Spleen (tissue), 11 donors: ENCODE data around the gene TMEM30A. TPM values are rescaled to one million over a fixed set of nuclear protein-coding genes. Genes with fewer than 3 reads are reported as not detected.

ENCODE experiments used
- DNase-seq: peaks from one replicate; pipeline ENCODE4 v3.0.0-alpha.2; 2020
- H3K27ac ChIP-seq, 8 donors: fragments of 200-600 bp; sonication (generic) in 7 of 8; 1 replicate in 4 of 8; 2 replicates in 4 of 8; pipeline versions ENCODE4 v1.5.0 to v1.8.0; 2016 to 2021; ENCODE audit warnings: inconsistent platforms in 4 of 8, mild to moderate bottlenecking in 4 of 8, moderate library complexity in 1 of 8
- H3K27me3 ChIP-seq, 7 donors: fragments of 200-600 bp; sonication (generic) in 6 of 7; replicated peaks in 1 of 7; 1 replicate in 4 of 7; 2 replicates in 3 of 7; pipeline versions ENCODE4 v1.5.0 to v1.8.0; 2016 to 2021; ENCODE audit warnings: inconsistent platforms in 3 of 7, mild to moderate bottlenecking in 1 of 7
- H3K36me3 ChIP-seq, 6 donors: fragments of 200-600 bp; sonication (generic) in 5 of 6; 1 replicate in 4 of 6; 2 replicates in 2 of 6; pipeline versions ENCODE4 v1.5.0 to v1.8.0; 2016 to 2021; ENCODE audit warnings: inconsistent platforms in 2 of 6
- H3K4me1 ChIP-seq, 6 donors: fragments of 200-600 bp; sonication (generic) in 5 of 6; 1 replicate in 3 of 6; 2 replicates in 3 of 6; pipeline versions ENCODE4 v1.5.0 to v1.8.0; 2016 to 2021; ENCODE audit warnings: inconsistent platforms in 3 of 6
- H3K4me3 ChIP-seq, 8 donors: fragments of 200-600 bp; sonication (generic) in 7 of 8; 1 replicate in 4 of 8; 2 replicates in 4 of 8; pipeline versions ENCODE4 v1.5.0 to v1.8.0; 2016 to 2021; ENCODE audit warnings: inconsistent platforms in 4 of 8, mild to moderate bottlenecking in 4 of 8, moderate library complexity in 2 of 8
- H3K9me3 ChIP-seq, 8 donors: fragments of 200-600 bp; sonication (generic) in 7 of 8; 1 replicate in 4 of 8; 2 replicates in 4 of 8; pipeline versions ENCODE4 v1.5.0 to v1.8.0; 2016 to 2021; ENCODE audit warnings: inconsistent platforms in 4 of 8
- POLR2A ChIP-seq, 3 donors: fragments of 450-650 bp; IDR thresholded peaks; one replicate each; pipeline ENCODE4 v1.5.1; 2017; ENCODE audit warnings: antibody characterized with exemption in 3 of 3, mild to moderate bottlenecking in 1 of 3
- POLR2AphosphoS5 ChIP-seq, 3 donors: sonication (generic); formaldehyde crosslinking; IDR thresholded peaks; one replicate each; pipeline ENCODE4 v1.5.1; 2017; ENCODE audit warnings: antibody characterized with exemption in 3 of 3
- WGBS, 5 donors: extraction: QIAGEN DNeasy Blood & Tissue Kit in 3 of 5; methylation state at CpG; one replicate each; pipeline versions ENCODE4 v1.1.5 to v1.1.7; 2013 to 2018; 5-methylcytosine and 5-hydroxymethylcytosine counted together
- intact Hi-C: fragments of 100-400 bp; cut with DNase I; formaldehyde crosslinking; loops from one replicate; pipeline ENCODE4 v1.15.0; 2023; ENCODE audit warnings: low total_unique reads
- polyA plus RNA-seq, 3 donors: library from polyadenylated mRNA; stranded (reverse); fragments of 200-250 nt; gene quantifications; one replicate each; pipeline ENCODE4 v1.2.1, GENCODE V29; 2013
- total RNA-seq, 7 donors: library from RNA; depleted of rRNA in 3 of 7; stranded (reverse); fragments of >200 nt in 3 of 7; fragmentation: NEBNext Ultra II Directional in 4 of 7; extraction: Animal tissue kit (Norgen Biotek cat#: 25700) in 4 of 7; gene quantifications; one replicate each; pipeline versions ENCODE4 v1.1.0 to v1.2.1, GENCODE V29; 2016 to 2021
- TF ChIP-seq, protein P1 (sequence below), 11 experiments: fragments of 200-600 bp in 7 of 11; fragments of 450-650 bp in 4 of 11; sonication (generic) in 4 of 11; IDR thresholded peaks in 8 of 11; conservative IDR thresholded peaks in 3 of 11; 1 replicate in 7 of 11; 2 replicates in 4 of 11; pipeline versions ENCODE4 v1.4.0 to v1.8.0; 2016 to 2021; ENCODE audit warnings: antibody characterized with exemption in 11 of 11, inconsistent platforms in 4 of 11, mild to moderate bottlenecking in 1 of 11
- donor health status: healthy with polysubstance abuse.
- donor health status: DM: no; HTN: no; CAD: no; lungs with moderate emphysema.
- donor health status: DM: no; HTN: no; CAD: no.
- donor health status: Bipolar disorder and iron deficiency.
- donor health status: healthy.
- donor health status: DM: no; HTN: no; CAD: no.
- donor health status: DM: yes; HTN: yes; CAD: no.

TMEM30A gene
- total and polyA plus RNA-seq, 10 donors, result 19.9 to 111 (median 88.5) TPM

DNA sequence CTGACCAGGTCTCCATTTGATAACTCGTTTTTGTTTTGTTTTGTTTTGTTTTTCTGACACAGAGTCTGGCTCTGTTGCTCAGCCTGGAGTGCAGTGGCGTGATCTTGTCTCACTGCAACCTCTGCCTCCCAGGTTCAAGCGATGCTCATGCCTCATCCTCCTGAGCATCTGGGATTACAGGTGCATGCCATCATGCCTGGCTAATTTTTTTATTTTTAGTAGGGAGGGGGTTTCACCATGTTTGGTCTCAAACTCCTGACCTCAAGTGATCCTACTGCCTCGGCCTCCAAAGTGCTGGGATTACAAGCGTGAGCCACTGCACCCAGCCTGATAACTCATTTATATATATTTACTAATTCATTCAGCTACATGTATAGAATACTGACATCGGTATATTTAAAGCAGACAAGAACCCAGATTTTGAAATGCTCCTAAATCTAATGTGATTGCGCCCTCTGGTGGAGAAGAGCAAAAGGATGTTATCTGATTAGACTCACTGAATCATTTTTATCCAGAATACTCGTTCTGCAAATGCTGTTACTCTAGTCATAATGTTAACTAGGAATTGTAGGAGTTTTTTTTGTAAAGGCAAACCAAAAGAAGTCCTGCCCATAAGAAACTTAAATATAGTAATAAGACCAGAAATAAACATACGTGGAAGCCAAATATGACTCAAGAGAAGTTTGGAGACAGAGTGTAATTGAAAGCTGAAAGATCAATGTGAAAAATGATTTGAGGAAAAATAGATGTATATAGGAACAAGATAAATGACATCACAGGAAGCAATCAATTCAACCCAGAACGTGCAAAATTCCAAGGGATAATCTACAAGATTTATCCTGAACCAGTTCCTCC lies 73.5 kb downstream of the TMEM30A start:
- Histone ChIP-seq H3K9me3 (no peaks in the 10 kb centered on the region), H3K4me1 (peaks cover 18 to 35% (median 29%) of the 10 kb centered on the region in 6 donors), H3K27ac (no peak overlapping the region), H3K36me3 (no peaks in the 10 kb centered on the region), H3K27me3 (peaks cover 3 to 60% (median 30%) of the 10 kb centered on the region in 7 donors), H3K4me3 (no peak overlapping the region)
- no peak for DNase-seq
- 24 to 34% (median 31%) methylated on average over 10 of the region's 10 CpGs for WGBS, 5 donors
- intact Hi-C loops, result loop anchor here (5.0 kb wide), 1 partner anchor 1474 kb away; no protein-coding TSS in a partner anchor
- TF ChIP-seq POLR2AphosphoS5 (IDR thresholded peaks at IDR 0.05), result no peak
- no peak for TF ChIP-seq POLR2A (IDR thresholded peaks at IDR 0.05)
- TF ChIP-seq, protein P1, sequence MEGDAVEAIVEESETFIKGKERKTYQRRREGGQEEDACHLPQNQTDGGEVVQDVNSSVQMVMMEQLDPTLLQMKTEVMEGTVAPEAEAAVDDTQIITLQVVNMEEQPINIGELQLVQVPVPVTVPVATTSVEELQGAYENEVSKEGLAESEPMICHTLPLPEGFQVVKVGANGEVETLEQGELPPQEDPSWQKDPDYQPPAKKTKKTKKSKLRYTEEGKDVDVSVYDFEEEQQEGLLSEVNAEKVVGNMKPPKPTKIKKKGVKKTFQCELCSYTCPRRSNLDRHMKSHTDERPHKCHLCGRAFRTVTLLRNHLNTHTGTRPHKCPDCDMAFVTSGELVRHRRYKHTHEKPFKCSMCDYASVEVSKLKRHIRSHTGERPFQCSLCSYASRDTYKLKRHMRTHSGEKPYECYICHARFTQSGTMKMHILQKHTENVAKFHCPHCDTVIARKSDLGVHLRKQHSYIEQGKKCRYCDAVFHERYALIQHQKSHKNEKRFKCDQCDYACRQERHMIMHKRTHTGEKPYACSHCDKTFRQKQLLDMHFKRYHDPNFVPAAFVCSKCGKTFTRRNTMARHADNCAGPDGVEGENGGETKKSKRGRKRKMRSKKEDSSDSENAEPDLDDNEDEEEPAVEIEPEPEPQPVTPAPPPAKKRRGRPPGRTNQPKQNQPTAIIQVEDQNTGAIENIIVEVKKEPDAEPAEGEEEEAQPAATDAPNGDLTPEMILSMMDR (IDR thresholded peaks at IDR 0.05 in 8 of 11, conservative IDR thresholded peaks at IDR 0.05 in 3 of 11), result peak in 9 of 11 experiments; percentile 55 to 82 (median 72)

DNA sequence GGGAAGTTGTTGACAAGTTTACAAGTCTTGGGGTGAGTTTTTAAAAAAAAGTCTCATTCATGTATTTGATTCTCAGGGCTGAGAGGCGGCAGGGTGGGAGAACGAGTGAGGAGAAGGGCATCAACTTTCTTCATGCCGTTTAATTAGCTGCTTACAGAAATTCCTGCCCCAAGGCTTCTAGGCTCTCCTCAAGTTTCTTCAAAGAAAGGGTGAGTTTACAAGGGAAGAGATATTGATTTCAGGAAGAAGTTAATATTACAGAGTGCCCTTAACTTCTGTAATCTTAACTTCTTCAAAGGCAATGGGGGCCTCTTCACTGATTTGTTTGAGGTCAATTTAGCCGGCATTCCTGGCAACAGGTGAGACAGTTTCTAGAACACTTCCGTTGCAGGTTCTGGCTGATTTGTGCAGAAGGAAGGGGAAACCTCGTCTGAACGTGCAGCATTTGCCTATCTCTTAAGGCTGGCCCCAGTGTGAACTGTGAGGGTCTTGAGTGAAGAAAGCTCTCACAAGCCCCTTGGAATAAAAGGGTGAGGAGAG lies 75.3 kb downstream of the TMEM30A start:
- no peaks in the 10 kb centered on the region for H3K9me3 ChIP-seq
- intact Hi-C loops, result loop anchor here (5.0 to 10.0 kb wide), 2 partner anchors 1117 to 1354 kb away; no protein-coding TSS in a partner anchor
- WGBS, 5 donors, result 23 to 39% (median 36%) methylated on average over 7 of the region's 7 CpGs
- no peak overlapping the region for H3K27ac ChIP-seq
- H3K36me3 ChIP-seq, result no peaks in the 10 kb centered on the region
- peaks cover 29 to 54% (median 47%) of the 10 kb centered on the region in 6 donors for H3K4me1 ChIP-seq
- H3K4me3 ChIP-seq, result peak overlapping the region in 1 of 8 donors; percentile 67
- no peak for DNase-seq
- TF ChIP-seq POLR2AphosphoS5 (IDR thresholded peaks at IDR 0.05) (no peak), POLR2A (IDR thresholded peaks at IDR 0.05) (no peak)
- TF ChIP-seq, protein P1 (IDR thresholded peaks at IDR 0.05 in 8 of 11, conservative IDR thresholded peaks at IDR 0.05 in 3 of 11), result peak in 4 of 11 experiments; percentile 17 to 54 (median 30)
- H3K27me3 ChIP-seq, result peaks cover 3 to 79% (median 49%) of the 10 kb centered on the region in 7 donors

DNA sequence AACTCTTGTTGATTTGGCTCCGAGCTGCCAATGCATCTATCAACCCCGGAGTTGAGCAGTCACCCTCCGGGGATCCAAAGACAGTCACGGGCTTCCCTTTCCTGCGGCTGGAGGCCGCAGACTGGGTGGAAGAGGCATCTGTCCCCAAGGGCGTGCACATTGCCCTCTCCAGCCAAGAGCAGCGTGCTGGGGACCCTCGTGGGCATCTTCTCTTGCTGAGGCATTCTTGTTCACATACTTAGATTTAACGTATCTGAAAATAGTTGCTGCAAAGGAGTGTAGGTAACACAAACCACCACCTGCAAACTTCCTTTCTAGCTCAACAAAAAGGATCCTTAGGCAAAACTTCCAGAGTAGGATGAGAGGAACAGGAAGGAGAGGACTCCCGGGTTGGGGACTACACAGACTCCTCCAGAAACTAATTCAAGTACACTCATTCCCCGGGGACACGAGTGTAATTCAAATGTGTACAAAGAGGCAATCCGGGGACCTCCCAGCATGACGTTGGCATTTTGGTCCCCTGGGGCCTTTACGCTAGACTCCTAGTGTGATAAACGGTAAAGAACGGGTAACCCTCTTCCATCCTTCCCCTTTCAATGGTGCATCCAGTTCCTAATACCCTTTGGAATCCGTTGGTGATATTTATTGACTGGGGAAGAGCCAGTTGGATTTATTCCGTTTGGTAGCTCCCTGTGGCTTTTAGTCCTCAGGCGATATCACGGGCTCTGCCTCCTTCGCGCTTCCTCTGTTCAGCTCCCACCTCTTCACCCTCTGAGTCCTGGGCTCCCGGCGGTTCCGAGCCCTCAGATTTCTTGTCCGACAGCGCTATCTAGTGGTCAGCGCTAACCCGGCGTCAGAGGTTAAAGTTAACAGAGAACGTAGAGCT lies 76.1 kb downstream of the TMEM30A start:
- H3K4me3 ChIP-seq, result peak overlapping the region in 3 of 8 donors; percentile 7 to 67 (median 22)
- intact Hi-C loops, result loop anchor here (5.0 to 10.0 kb wide), 2 partner anchors 1116 to 1354 kb away; no protein-coding TSS in a partner anchor
- no peaks in the 10 kb centered on the region for H3K9me3 ChIP-seq
- peak overlapping the region in 1 of 8 donors; percentile 26 for H3K27ac ChIP-seq
- peaks cover 29 to 60% (median 52%) of the 10 kb centered on the region in 6 donors for H3K4me1 ChIP-seq
- H3K36me3 ChIP-seq, result no peaks in the 10 kb centered on the region
- 3 to 6% (median 5%) methylated on average over 33 of the region's 33 CpGs for WGBS, 5 donors
- TF ChIP-seq, protein P1 (IDR thresholded peaks at IDR 0.05 in 8 of 11, conservative IDR thresholded peaks at IDR 0.05 in 3 of 11), result peak; percentile 68 to 87 (median 83)
- no peak for TF ChIP-seq POLR2A (IDR thresholded peaks at IDR 0.05)
- H3K27me3 ChIP-seq, result peaks cover 3 to 86% (median 56%) of the 10 kb centered on the region in 7 donors
- DNase-seq, result peak; percentile 93
